Peyer's patch (tissue), 4 donors: ENCODE results near the gene VTCN1.

Experiments used
- CTCF ChIP-seq, 6 experiments: fragments of 450-650 bp in 4 of 6; fragments of 200-600 bp in 2 of 6; sonication (generic) in 1 of 6; IDR thresholded peaks; one replicate each; pipeline ENCODE4 v1.5.1; 2017 to 2019; ENCODE audit warnings: antibody characterized with exemption in 6 of 6, mild to moderate bottlenecking in 3 of 6, moderate library complexity in 1 of 6
- POLR2A ChIP-seq, 2 donors: fragments of 450-650 bp; IDR thresholded peaks; one replicate each; pipeline ENCODE4 v1.5.1; 2017; ENCODE audit warnings: antibody characterized with exemption in 2 of 2, mild to moderate bottlenecking in 2 of 2, moderate library complexity in 2 of 2

- TF ChIP-seq POLR2A (IDR thresholded peaks at IDR 0.05), result no peak
- TF ChIP-seq CTCF (IDR thresholded peaks at IDR 0.05), result no peak
These were observed 2.1 kb downstream of the VTCN1 start for GRCh38 chr1:117208580-117208979.
